ENCODE data around the gene RAPGEF6. TPM values are rescaled to one million over a fixed set of nuclear protein-coding genes. Genes with fewer than 3 reads are reported as not detected.

The RAPGEF6 gene
- total RNA-seq, 4 donors from 2014 or later: 14.0 to 23.7 (median 17.9) TPM

GRCh38 chr5:131550606-131551005 lies 84.4 kb downstream of the RAPGEF6 start:
- Histone ChIP-seq H3K9me3 (no peaks in the 10 kb centered on the region), H3K27ac (no peak overlapping the region), H3K36me3 (peaks cover 0 to 9% of the 10 kb centered on the region in 2 donors), H3K4me1 (no peaks in the 10 kb centered on the region), H3K27me3 (no peaks in the 10 kb centered on the region), H3K4me3 (no peak overlapping the region)
- ATAC-seq: no peak
- no peak for TF ChIP-seq EP300 (IDR thresholded peaks at IDR 0.05)
- TF ChIP-seq POLR2A (IDR thresholded peaks at IDR 0.05): no peak
- no peak for TF ChIP-seq CTCF (IDR thresholded peaks at IDR 0.05)
- TF ChIP-seq POLR2AphosphoS5 (IDR thresholded peaks at IDR 0.05): no peak
- 78 to 83% methylated on average over 2 of the region's 2 CpGs for WGBS, 2 donors (ENCODE audit: low coverage in 1 of 2)

GRCh38 chr5:131548176-131548575 lies 86.9 kb downstream of the RAPGEF6 start:
- H3K4me1 ChIP-seq: no peaks in the 10 kb centered on the region
- 75 to 79% methylated on average over 2 of the region's 2 CpGs for WGBS, 2 donors (ENCODE audit: low coverage in 1 of 2)

DNA sequence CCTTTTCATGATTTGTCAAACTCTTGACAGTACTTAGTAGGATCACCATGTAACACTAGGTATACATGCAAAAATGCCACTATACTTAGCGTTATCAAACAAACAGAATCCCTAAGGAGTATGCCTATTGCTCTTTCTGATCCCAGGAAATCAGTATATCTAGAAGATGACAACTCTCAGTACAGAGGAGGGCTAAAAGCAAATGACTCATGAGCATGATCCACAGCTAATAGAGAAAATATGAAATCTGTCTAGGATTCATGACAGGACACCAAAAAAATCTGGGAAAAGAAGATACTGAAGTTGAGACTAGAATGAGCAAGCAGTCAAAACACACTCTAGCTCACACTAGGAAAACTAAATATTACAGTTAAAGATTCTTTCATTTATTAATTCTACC lies 89.2 kb downstream of the RAPGEF6 start:
- Histone ChIP-seq H3K4me1 (no peaks in the 10 kb centered on the region), H3K36me3 (peaks cover 0 to 9% of the 10 kb centered on the region in 2 donors), H3K27ac (no peak overlapping the region), H3K9me3 (no peaks in the 10 kb centered on the region), H3K4me3 (no peak overlapping the region), H3K27me3 (no peaks in the 10 kb centered on the region)
- TF ChIP-seq CTCF (IDR thresholded peaks at IDR 0.05): no peak
- no peak for TF ChIP-seq EP300 (IDR thresholded peaks at IDR 0.05)
- TF ChIP-seq POLR2A (IDR thresholded peaks at IDR 0.05): no peak
- no peak for TF ChIP-seq POLR2AphosphoS5 (IDR thresholded peaks at IDR 0.05)
- 95 to 100% methylated on average over 1 of the region's 1 CpG for WGBS, 2 donors (ENCODE audit: low coverage in 1 of 2)
- ATAC-seq: no peak

More at GRCh38 chr5:131548176-131548575, 86.9 kb downstream of the RAPGEF6 start:
- no peak overlapping the region for H3K4me3 ChIP-seq
- H3K27me3 ChIP-seq: no peaks in the 10 kb centered on the region
- H3K36me3 ChIP-seq: peaks cover 0 to 9% of the 10 kb centered on the region in 2 donors
- no peak overlapping the region for H3K27ac ChIP-seq
- no peaks in the 10 kb centered on the region for H3K9me3 ChIP-seq
- TF ChIP-seq POLR2AphosphoS5 (IDR thresholded peaks at IDR 0.05) (no peak), CTCF (IDR thresholded peaks at IDR 0.05) (no peak), POLR2A (IDR thresholded peaks at IDR 0.05) (no peak), EP300 (IDR thresholded peaks at IDR 0.05) (no peak)
- no peak for ATAC-seq

DNA sequence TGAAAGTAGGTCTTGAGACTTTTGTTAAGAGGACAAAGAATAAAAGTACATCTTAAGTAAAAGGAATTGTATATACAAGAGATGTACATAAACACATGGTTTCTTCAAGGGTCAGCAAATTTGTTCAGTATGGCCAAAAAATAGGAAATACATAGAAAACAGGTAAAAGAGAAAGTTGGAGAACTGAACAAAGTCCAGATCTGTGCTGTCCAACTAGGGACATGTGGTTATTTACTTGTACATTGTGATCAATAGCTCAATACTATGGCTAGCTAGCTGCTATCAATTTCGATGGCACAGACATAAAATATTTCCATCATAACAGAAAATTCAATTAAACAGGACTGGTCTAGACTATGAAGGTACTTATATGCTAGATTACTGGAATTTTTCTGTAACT lies 92.3 kb downstream of the RAPGEF6 start:
- 84 to 100% methylated on average over 1 of the region's 1 CpG for WGBS, 2 donors (ENCODE audit: low coverage in 1 of 2)
- no peaks in the 10 kb centered on the region for H3K9me3 ChIP-seq
- TF ChIP-seq CTCF (IDR thresholded peaks at IDR 0.05) (no peak), EP300 (IDR thresholded peaks at IDR 0.05) (no peak), POLR2A (IDR thresholded peaks at IDR 0.05) (no peak), POLR2AphosphoS5 (IDR thresholded peaks at IDR 0.05) (no peak)
- H3K36me3 ChIP-seq: peaks cover 0 to 11% of the 10 kb centered on the region in 2 donors
- ATAC-seq: no peak
- no peaks in the 10 kb centered on the region for H3K27me3 ChIP-seq
- H3K4me3 ChIP-seq: no peak overlapping the region
- no peaks in the 10 kb centered on the region for H3K4me1 ChIP-seq
- no peak overlapping the region for H3K27ac ChIP-seq

GRCh38 chr5:131541762-131542161 lies 93.3 kb downstream of the RAPGEF6 start:
- WGBS, 2 donors (ENCODE audit: low coverage in 1 of 2): 77 to 100% methylated on average over 1 of the region's 1 CpG
- no peak overlapping the region for H3K27ac ChIP-seq
- no peaks in the 10 kb centered on the region for H3K9me3 ChIP-seq
- peaks cover 0 to 12% of the 10 kb centered on the region in 2 donors for H3K36me3 ChIP-seq
- H3K4me1 ChIP-seq: no peaks in the 10 kb centered on the region
- H3K27me3 ChIP-seq: no peaks in the 10 kb centered on the region
- TF ChIP-seq POLR2AphosphoS5 (IDR thresholded peaks at IDR 0.05): no peak
- TF ChIP-seq CTCF (IDR thresholded peaks at IDR 0.05): no peak
- TF ChIP-seq POLR2A (IDR thresholded peaks at IDR 0.05): no peak
- TF ChIP-seq EP300 (IDR thresholded peaks at IDR 0.05): no peak
- no peak overlapping the region for H3K4me3 ChIP-seq
- ATAC-seq: no peak
